A673 (cell line): Measurements from ENCODE around the gene EGFR.

Experiments
- EZH2 ChIP-seq: fragments of 200-600 bp; sonication (generic); IDR thresholded peaks from 2 replicates; pipeline ENCODE4 v1.6.1; 2017; ENCODE audit warnings: borderline replicate concordance, low read depth, mild to moderate bottlenecking, mixed read lengths, antibody characterized with exemption, low read length; ENCODE audit not compliant: poor library complexity, severe bottlenecking
- TF ChIP-seq, protein P1 (sequence below): fragments of 300-800, 200-600 bp; sonication (generic); conservative IDR thresholded peaks from 2 replicates; pipeline ENCODE4 v1.5.1; 2017; ENCODE audit warnings: low read depth, mild to moderate bottlenecking, antibody characterized with exemption, low read length, moderate library complexity, mixed read lengths

DNA sequence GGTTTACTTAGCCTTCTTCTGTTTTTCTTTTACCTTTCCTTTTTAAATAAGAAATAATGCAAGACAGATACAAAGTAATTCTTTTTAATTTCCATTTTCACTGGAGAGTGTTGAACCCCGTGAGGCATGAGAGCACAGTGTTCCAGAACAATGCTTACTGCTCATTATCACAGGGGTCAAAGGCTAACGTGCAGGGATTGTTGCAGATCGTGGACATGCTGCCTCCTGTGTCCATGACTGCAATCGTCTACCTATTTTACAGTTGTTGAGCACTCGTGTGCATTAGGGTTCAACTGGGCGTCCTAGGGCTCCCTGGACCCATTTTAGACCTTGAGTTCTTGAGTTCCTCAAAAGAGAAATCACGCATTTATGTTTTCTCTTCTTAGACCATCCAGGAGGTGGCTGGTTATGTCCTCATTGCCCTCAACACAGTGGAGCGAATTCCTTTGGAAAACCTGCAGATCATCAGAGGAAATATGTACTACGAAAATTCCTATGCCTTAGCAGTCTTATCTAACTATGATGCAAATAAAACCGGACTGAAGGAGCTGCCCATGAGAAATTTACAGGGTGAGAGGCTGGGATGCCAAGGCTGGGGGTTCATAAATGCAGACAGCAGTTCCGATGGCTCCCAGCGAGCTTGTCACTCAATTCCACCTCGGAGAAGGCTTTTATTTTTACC lies 124.2 kb downstream of the EGFR start:
- TF ChIP-seq, protein P1, sequence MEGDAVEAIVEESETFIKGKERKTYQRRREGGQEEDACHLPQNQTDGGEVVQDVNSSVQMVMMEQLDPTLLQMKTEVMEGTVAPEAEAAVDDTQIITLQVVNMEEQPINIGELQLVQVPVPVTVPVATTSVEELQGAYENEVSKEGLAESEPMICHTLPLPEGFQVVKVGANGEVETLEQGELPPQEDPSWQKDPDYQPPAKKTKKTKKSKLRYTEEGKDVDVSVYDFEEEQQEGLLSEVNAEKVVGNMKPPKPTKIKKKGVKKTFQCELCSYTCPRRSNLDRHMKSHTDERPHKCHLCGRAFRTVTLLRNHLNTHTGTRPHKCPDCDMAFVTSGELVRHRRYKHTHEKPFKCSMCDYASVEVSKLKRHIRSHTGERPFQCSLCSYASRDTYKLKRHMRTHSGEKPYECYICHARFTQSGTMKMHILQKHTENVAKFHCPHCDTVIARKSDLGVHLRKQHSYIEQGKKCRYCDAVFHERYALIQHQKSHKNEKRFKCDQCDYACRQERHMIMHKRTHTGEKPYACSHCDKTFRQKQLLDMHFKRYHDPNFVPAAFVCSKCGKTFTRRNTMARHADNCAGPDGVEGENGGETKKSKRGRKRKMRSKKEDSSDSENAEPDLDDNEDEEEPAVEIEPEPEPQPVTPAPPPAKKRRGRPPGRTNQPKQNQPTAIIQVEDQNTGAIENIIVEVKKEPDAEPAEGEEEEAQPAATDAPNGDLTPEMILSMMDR, result no peak
- no peak for TF ChIP-seq EZH2
